GF-D8 (cell line): ENCODE data around the gene LRRC31.
A peak's percentile ranks its signal among the peaks of the same experiment; 100 is the strongest.

ENCODE experiments used
- DNase-seq: peaks from one replicate; lab custom pipeline; 2025; lab: John Stamatoyannopoulos, UW

The LRRC31 gene

GRCh38 chr3:169869484-169870220, at the start of gene LRRC31:
Gene LRRC31, minus strand, starts transcription at chr3:169869935. Its CDS starts 128 bp downstream, at chr3:169869807.
- no peak for DNase-seq

DNA sequence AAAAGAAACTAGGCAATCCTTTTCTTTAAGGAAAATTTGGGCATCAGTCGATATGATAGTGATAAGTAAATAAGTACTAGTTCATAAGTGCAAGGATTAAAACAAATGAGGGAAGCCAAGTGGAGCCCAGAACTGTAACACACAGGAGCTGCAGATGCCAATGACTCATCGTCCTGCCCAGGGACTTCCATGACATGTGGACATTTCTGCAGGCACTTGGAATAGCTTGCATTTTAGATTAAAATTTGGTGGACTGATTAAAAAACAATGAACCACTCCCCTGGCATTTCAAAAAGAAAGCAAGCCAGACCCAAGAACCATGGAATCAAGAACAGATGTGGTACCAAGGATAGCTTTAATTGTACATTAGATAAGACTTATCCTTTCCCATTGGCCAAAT, 44.6 kb upstream of the LRRC31 start:
- DNase-seq = no peak

GRCh38 chr3:169913323-169913722, 43.6 kb upstream of the LRRC31 start:
- DNase-seq = no peak

- DNase-seq = no peak
Observed at GRCh38 chr3:169911272-169911671, 41.5 kb upstream of the LRRC31 start, which contains the start of gene SAMD7. Gene SAMD7, plus strand, starts transcription at chr3:169911572. Its CDS starts 7,927 bp downstream, at chr3:169919499.

DNA sequence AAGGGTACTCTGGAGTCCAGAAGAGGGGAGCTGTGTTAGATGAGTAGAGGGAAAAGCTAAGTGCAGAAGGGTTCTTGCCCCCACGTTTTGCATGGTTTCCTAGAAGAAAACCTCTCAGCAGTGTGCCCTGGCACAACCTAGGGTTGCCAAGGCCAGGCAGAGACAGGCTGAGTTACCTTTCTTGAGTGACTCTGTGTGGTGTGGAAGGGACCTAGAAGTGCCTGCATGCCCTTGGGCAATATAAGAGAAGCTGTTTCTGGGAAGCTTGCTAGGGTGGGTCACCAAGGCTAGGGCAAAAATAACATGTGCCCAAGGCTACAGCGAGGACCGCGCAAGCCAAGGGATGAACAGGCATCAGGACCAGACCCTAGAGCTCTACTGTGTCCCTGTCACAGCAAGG, 38.2 kb upstream of the LRRC31 start:
- no peak for DNase-seq

- no peak for DNase-seq
Observed at GRCh38 chr3:169907476-169907875, 37.7 kb upstream of the LRRC31 start.

GRCh38 chr3:169905404-169905803, 35.7 kb upstream of the LRRC31 start:
- no peak for DNase-seq

DNA sequence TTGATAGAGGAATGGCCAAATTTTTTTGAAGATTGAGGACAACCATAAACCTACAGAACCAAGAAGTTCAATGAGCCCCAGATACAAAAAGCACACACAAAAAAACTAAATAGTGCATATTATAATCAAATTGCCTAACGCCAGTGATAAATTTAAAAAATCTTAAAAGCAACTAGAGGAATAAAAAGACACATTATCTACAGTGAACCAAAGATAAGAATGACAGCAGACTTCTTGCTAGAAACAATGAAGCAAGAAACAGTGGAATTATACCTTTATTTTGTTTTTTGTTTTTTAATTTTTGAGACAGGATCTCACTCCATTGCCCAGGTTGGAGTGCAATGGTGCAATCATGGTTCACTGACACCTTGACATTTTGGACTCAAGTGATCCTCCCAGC, 31.7 kb upstream of the LRRC31 start:
- DNase-seq = no peak

- DNase-seq = no peak
Observed at GRCh38 chr3:169897284-169897683, 27.5 kb upstream of the LRRC31 start.

- no peak for DNase-seq
Observed at GRCh38 chr3:169895072-169895471, 25.3 kb upstream of the LRRC31 start.

DNA sequence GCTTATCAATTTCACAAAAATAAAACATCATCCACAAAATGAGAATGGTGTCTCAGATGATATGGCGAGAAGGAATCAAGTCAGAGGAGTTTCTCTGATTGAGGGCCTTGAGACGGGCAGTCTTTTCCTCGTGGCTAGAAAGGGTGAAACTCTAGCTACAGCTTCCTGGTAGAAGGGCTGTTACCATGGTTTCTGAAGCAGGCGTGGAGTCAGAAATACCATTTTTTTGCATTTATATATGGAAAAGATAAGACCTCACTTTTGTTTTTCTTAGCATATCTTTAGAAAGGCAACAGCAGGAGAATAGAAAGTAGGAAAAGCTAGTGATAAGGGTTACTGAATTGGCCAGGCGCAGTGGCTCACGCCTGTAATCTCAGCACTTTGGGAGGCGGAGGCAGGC, 24.4 kb upstream of the LRRC31 start:
- no peak for DNase-seq

DNA sequence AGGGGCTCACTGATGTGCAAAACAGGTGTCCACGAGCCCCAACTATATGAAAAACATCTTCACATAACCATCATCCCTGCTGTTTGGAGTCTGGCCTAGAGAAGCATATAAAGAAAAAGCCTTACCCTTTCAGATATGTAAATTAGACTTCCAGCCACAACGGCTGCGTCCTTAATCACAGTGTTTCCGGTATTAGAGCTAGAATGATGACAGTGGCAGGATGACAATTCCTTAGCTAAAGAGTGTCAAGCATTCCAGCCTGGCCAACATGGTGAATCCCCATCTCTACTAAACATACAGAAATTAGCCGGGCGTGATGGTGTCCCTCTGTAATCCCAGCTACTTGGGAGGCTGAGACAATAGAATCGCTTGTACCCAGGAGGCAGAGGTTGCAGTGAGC, 22.2 kb upstream of the LRRC31 start:
- DNase-seq = no peak

- no peak for DNase-seq
Observed at GRCh38 chr3:169886671-169887070, 16.9 kb upstream of the LRRC31 start.

- no peak for DNase-seq
Observed at GRCh38 chr3:169880576-169881250, 11.0 kb upstream of the LRRC31 start.

DNA sequence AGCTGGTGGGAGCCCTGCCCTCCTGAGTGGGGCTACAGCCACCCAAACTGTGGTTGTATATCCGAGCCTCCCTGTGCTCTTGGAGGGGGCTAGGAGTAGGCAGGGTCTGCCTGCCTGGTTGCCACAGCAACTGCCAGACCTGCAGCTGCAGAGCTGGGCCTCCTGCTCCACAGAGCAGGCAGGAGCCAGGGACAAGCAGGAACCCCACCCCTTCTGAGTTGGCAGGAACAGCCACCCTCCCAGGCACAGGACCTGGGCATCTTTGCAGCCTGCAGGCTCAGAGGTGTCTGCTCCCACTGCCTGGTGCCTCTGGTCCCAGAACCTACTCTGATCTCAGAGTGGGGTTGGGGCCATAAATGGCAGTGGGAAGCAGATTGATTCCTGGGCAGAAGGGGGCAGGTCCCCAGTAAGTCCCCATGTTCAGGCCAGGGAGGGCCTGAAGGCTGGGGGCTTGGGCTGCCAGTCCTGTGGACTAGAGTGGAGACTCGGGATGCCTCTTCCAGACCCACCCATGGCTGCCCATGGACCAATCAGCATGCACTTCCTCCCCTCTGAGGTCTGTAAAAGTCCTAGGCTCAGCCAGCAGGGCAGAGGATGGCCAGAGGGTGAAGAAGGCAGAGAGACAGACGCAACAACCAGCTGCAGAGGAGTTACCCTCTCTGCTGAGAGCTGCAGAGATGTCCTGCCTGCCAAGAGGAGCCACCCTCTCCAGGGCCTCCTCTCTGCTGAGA, 10.3 kb upstream of the LRRC31 start:
- no peak for DNase-seq

GRCh38 chr3:169879013-169879557, 9.3 kb upstream of the LRRC31 start:
- no peak for DNase-seq

GRCh38 chr3:169871129-169871886, 1.6 kb upstream of the LRRC31 start:
- no peak for DNase-seq

DNA sequence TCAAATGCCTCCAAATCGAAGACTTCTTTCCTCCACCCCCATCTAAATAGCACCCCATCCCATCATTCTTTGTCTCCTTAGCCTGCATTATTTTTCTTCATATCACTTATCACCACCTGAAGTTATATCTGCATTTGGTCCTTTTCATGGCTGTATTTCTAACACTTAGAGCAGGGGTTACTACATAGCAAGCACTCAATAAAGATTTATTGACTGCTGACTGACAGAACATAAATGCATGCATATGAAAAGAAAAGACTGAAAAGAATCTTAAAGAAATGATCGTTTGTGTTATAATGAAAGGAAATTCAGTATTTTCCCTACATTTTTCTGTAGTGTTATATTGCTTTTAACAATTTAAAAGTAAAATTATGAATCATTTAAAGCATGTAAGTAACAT, 1.4 kb downstream of the LRRC31 start:
- DNase-seq = no peak

GRCh38 chr3:169867584-169868210, 2.0 kb downstream of the LRRC31 start:
- DNase-seq = no peak

DNA sequence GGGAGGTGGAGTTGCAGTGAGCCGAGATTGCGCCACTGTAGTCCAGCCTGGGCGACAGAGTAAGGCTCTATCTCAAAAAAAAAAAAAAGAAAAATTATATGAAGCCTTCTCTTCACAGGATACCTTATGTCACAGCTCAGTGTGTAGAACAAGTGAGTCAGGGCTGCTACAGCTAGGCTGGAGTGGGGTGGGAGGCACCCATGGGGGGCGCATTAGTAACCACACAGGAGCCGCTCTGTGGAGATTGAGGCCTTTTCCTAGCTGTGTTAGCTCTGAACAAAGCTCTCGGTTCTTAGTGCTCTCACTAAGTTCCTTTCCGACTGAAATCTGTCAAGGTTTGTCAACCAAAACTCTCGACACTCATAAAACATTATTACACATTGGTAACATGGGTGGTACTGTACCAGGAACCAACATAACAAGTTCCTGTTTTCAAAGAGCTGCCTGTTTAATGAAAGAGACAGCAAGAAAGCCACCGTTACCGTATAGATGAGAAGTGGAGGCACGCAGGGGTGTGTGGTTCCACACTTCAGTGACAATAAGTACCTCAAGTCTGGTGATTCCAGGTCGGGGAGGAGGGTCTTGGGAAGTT, 4.5 kb downstream of the LRRC31 start:
- DNase-seq = peak; percentile 21

DNA sequence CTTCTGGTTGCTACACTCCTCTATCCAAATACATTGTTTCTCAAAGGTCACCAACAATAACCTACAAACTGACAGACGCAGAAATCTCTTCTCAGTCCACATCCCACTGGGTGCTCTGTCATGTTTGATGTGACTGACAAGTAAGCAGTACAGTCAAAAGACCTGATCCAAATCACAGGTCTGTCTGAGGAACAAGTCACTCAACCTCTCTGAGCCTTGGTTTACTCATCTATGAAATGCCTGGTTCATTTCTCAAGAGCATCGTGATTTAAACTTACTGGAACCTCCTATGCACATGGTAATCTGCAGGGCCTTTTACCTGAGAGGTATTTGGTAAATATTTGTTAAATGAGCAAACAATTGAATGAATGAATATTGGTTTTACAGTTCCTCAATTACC, 5.5 kb downstream of the LRRC31 start:
- no peak for DNase-seq
